Activated CD4-positive, CD25-positive, alpha-beta regulatory T cell (primary cell): ENCODE results near the gene NPM3.

Experiments
- DNase-seq, 4 experiments: peaks; one replicate each; lab custom pipeline; 2025; lab: John Stamatoyannopoulos, UW

NPM3 gene, protein sequence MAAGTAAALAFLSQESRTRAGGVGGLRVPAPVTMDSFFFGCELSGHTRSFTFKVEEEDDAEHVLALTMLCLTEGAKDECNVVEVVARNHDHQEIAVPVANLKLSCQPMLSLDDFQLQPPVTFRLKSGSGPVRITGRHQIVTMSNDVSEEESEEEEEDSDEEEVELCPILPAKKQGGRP

DNA sequence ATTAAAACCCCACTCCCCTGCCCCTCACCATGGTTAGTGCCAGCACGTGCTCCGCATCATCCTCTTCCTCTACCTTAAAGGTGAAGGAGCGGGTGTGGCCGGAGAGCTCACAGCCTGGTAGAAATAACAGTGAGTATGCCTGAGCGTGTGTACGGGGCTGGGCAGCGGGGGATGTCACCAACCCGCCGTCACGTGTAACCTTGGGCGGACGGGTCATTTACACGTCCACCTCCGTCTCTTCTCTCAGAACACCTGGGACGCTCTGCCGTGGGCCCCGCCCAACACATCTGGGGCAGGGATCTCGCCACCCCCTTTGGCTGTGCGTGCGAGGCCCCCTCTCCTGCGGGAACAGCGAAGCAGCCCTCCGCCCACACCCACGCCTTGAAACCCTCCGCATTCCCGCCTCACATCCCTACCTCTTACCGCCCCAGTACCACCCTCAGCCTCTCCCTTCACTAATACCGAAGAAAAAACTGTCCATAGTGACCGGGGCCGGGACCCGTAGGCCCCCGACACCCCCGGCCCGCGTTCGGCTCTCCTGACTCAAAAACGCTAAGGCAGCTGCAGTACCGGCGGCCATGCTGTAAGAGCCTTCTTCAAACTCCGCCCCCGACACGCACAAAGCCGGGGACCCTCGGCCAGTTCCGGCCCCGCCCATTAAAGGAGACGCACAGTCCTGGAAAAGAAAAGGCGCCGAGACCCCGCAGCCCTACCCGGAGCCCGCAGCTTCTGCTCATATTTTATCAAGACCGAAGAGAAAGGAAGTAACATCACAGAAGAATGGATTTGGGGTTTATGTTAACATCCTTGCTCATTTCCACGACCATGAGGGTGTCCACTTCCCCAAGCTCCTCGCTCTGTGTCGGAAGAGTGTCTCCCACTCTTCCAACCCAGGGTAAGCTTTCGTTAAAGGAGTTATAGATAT lies at the start of gene NPM3:
NPM3 (minus strand) TSS at position 636 of the 925 bp plus-strand sequence; CDS start at position 580, 56 bp downstream.
- DNase-seq, result peak; percentile 57 to 76 (median 64)

DNA sequence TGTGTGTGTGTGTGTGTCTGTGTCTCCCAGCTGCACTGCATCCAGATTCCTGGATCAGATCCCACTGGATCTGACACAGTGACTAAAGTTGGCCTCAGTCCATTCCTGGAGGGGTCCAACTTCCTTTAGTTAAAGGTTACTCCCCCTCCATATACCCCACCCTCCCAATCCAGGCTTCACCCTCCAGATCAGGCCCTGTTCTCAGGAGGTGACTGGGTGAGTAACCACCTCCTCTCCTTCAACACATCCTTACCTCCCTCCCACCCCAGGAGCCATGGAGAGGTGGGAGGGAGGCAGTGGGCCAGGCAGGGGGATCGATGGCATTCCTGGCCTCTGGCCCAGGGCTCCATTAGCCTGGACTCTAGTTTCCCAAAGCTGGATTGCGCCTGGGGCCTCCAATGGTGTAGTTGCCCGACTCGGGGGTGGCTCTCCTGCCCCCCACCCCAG lies 49.1 kb upstream of the NPM3 start:
- DNase-seq, result no peak

DNA sequence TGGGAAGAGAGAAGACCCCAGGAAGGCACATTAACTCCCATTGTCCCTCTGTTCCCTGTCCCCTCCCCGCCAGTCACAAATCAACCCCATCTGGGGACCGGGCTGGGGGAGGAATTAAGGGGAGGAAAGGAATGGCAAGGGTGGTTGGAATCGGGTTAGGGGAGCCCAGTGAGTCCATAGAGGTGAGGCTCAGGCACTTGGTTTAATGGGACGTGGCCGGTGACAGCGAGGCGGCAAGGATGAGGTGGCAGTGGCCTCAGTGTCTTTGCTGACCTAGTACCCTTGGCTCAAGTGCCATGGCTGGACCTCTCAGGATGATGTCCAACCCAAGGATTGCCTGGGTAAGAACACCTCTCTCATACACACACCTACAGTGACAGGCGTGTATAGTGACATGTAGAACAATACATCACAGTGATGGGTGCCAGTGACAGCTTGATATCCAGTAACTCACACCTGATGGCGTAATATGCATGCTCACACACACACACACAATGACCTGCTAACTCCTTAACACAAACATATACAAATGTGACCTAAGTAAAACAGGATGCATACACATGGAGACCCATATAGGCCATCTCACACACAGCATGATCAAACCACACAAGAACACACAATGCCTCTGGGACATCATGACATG lies 48.0 kb upstream of the NPM3 start:
- DNase-seq, result no peak

DNA sequence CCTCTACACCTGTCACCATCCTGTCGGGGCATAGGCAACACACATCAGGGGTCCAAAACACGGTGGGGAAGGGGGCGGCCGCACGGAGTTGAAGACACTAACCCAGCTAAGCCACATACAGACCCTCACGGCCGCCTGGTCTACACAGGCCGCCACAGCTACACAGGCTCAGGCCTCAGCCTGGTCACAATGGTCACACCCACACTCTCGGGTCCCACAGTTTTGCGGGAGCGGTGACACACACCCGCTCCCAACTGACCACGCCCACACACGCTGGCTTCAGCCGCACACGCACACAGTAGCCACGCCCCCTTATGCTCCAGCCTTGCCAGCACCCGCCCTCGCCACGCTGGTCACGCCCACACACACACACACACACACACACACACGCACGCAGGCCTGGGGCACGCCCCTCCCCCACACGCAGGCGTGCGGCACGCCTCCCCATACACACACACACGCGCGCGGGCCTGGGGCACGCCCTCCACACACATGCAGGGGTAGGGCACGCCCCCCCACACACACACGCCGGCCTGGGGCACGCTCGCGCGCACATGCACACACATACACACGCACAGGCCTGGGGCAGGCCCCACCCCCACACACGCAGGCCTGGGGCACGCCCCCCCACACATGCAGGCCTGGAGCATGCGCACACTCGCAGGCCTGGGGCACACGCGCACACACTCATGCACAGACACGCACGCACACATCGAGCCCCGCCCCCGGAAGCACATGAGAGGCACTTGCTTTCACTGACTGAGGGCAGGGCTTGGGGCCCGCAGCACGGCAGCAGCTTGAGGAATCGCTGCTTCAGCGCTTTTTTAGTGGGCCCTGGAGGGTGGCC lies 47.3 kb upstream of the NPM3 start:
- DNase-seq, result peak; percentile 87 to 97 (median 90)

DNA sequence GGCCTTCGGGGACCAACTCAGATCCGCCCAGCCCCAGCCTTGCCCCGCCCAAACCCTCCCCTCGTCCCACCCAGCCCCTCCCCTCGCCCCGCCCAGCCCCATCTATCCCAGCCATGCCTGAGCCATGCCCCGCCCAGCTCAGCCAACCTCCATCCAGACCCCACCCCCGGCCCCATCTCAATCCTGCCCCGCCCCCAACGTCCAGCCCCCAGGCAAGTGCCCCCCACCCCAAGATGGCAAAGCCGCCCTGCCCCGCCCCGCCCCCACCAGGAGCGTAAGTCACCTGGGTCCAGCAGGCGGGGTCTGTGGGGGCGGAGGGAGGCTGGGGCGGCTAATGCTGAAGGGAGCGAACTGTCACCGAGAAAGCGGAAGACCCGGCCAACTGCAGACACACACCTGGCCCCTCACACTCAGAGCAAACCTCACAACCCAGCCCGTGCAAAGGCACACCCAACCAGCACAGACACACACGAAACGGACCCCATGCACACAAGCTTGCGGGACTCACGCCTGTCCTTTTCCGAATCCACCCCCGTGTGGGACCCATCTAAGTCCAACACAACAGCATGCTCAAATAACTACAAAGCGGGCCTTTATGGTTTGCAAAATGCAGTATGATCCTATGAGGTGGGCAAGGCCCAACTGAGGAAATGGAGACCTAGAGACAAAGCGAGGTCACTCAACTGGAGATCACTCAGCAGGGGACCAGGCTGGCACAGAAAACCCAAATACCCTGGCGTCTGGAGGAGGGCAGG lies 46.5 kb upstream of the NPM3 start:
- DNase-seq, result peak; percentile 26 to 55 (median 52)

DNA sequence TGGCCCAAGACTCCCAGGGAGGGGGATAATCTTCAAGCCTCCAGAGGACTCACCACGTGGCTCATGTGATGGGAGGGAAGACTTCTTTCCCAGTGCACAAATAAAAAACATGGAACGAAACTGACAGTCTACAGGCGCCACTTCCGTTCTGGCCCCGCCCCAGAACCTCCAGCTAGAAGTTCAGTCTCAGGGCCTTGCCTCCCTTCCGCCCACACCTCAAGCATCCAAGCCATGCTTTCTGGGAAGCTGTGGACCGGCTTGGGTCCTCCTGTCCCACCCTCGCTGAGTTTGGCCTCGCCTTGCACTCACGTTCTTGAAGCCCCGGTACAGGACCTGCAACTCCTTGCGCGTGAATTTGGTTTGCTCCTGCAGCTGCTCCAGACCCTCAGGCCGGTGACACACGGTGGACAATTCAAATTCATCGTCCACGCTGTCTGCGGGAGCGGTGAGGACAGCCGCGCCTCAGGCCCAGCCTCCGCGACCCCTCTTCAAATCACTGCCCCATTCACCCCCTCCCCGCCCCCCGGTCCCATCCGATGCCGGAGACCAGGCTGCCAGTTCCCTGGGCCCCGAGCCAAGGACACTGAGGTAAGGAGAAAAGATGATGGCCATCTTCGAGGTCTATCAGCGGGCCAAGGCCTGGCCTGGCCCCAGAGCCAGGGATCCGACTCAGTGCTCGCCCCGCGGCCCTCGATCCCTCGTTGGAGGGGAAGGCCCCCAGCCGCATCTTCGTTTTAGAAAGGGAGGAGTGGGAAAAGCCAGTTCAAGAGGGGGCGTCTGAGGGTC lies 45.7 kb upstream of the NPM3 start:
- DNase-seq, result no peak

DNA sequence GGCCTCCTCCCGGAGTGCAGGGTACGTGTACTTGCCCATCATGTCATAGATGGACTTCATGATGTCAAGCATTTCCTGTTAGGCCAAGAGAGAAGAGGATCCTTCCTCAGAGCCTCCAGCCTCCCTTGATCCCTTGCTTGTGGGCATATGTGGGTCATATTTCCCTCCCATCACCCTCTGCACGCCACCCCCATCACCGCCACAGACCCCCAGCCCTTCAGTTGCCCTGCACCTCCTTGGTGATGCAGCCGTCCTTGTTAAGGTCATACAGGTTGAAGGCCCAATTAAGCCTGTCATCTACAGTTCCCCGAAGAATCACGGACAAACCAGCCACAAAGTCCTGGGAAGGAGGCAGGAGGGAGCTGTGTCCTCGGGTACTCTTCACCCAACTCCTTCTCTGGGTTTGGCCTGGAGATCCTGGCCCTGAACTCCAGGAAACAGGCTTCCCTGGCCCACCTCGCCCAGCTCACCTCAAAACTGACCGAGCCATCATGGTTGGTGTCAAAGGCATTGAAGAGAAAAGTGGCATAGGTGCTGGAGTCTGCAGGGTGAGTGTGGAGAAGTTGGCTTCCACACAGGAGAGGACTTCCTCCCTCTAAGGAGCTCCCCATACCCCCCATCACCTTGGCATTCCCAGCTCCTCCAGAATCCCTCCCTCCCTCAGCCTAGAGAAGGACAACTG lies 44.8 kb upstream of the NPM3 start:
- no peak for DNase-seq

DNA sequence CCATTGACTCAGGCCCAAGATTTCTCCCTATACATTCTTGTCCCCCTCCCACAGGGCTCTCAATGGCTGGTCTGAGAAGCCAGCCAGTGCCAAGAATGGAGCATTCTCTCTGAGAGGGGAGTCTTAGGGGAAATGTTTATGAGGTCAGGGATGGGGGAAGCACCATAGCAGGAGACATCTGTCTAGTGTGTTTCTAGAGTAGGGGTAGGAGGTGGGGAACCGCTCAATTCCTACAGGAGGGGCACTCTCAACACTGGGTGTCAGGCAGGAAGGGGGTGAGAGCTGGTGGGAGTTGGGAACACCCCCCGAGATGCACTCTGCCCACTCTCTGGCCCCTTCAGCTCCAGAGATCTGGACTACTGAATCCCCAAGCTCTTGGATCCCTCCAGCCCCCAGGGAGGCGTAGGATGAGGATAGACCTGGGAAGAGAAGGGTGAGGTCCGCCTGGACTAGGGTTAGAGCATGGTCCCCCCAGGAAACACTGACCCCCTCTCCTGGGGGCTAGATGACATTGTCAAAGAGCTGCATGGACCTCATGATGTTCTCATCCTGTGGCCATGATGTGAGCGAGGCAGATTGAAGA lies 43.7 kb upstream of the NPM3 start:
- DNase-seq, result no peak

DNA sequence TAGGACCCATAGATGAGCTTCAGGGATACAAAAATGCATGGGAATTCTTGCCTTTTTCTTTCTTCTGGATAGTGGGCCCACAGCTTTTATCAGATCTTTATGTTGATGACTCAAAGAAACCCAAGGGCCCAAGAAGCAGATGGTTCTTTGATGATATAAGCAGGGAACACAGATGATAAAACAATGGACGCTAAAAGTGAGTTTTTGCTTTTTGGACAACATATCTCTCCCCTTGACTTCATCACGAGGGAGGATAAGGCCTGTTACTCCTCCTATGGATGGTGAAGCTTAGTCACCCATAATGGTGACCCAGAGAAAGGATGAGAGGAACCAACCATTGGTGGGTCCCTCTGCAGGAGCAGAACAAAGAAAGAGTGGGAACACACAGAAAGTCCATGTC lies 41.5 kb upstream of the NPM3 start:
- DNase-seq, result no peak

DNA sequence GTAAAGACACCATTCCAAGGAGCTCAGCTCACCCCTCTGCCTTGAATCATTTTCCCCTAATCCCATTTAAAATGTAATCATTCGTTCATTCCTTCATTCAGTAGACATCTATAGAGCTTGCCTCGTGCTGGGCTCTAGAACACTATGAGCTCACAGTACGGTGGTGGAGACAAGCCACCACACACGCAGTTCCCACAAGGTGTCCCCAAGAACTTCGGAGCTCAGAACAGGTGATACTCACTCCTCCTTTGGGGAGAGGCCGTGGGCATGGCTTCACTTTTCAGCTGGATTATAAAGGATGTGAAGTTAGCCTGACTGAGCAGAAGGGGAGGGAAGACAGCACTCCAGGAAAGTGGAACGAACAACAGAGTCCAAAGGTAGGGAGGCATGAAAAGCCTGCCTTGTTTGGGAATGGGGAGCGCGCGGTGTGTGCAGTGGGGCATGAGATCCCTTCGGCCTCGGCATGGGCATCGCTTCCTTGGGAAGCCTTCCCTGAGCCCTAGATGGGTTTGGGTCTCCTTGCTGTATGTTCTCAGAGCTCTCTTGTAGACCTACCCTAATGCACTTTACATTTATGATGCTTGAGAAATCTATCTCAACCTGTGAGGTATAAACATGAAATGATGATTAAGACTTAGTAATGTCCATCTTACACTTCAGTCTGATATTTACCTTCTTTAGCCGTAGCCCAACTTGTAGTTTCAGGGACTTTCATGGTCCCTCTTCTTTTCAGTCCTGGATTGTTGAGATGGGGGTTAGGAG lies 35.8 kb upstream of the NPM3 start:
- no peak for DNase-seq

DNA sequence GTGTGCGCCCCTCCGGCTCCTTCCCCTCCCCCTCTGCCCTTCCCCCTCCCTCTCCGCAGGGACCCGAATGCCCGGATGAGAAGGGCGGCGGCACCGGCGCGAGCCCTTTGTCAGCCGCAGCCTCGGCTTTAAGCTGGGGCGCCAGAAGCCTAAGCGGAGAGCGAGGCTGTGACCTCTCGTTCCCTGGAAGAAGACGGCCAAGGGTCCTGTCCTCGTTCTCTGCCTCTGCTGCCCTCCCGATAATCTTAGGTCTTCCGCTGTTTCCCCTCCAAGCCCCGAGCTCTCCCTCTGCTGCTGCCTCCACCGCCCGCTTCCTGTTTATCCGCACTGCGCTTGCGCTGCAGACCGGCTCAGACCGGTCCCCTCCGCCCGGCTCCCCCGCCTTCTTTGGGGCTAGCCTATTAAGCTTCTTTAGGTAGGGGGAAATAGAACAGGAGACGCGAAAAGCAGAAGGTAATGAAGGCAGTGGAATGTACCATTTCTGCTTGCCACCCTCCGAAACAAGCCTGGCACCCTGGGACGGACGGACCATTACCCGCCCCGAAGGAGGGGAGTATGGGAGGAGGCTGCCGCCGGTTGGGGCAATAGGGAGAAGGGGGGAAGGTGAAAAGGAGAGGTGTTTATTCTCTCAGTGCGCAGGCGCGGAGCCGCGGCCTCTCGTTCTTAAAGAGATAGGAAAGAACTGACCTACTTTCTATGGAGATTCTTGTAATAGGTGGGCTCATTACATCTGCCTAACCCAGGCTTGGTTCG lies 35.0 kb upstream of the NPM3 start, which contains the start of gene OGA:
OGA (minus strand) TSS at position 326 of the 753 bp plus-strand sequence. CDS start 422 bp downstream, outside the sequence.
- DNase-seq, result peak; percentile 99 to 100 (median 100)

DNA sequence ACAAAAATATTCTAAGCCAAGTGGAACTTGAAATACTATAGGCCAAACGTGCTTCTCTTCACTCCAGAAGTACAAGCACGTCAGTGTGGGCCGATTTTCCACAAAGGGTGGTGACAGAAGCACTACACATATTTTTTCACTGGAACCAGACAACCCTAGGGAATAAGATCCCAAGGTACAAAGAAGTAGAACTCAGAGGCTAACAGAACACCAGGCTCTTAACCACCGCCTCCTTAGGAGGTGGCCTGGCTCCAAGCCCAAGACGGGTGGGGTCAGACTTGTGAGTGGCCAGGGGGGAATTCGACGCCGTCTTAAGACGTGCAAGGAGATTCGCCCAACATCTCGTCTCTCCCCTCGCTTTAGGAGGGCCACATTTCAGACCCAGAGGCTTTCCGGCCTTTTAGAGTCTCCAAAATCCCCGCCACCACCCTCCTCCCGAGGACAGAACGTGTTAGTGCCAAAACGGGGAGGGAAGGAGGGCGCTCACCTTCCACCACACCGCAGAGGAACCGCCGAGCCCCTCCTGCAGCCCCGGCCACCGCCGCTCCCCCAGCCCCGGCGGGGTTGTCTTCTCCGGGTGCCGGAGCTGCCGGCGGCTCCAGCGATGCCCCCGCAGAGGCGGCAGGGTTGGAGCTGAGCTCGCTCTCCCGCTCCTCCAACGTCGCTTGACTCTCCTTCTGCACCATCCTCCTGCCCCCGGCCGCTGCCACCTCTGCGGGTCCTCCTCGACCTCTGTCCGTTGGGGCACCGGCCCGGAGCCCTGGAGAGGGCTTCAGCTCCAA lies 34.3 kb upstream of the NPM3 start:
- peak in 2 of 4 experiments; percentile 31 to 40 for DNase-seq

DNA sequence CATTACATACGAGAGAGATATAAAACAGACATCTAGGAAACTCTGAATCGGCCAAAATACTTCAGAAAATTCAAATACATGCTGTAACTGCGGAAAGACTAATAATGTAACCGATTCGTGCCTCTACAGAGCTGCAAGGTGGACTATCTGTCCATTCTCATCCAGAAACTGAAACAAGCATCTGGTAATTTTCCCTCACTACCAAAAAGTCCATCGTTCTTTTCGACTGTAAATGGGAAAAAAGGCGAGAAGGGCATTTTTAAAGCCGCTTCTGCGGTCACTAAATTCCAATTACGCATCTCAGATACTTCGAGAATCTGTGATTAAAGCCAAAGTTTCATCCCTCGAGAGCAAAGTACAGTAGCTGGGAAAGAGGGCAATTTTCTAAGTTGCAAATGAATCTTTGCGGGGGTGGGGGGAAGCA lies 33.7 kb upstream of the NPM3 start:
- DNase-seq, result no peak

DNA sequence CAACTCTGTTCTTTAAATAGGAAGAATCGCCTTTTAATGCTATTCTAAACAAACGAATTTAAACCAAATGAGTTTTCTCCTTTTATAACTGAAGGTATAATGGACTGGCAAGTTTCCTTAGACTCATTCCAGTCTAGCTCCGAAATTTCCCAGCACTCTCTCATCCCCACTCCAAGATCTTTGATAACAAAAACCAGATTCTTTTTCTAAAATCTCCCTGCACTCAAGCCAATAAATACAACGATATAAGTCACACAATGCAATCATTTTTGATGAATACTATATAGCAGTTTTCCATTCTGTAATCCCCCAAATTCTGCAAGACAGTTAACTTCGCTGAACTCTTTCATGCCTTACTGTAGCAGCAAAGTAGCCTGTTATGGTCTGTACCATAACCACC lies 33.1 kb upstream of the NPM3 start:
- no peak for DNase-seq

DNA sequence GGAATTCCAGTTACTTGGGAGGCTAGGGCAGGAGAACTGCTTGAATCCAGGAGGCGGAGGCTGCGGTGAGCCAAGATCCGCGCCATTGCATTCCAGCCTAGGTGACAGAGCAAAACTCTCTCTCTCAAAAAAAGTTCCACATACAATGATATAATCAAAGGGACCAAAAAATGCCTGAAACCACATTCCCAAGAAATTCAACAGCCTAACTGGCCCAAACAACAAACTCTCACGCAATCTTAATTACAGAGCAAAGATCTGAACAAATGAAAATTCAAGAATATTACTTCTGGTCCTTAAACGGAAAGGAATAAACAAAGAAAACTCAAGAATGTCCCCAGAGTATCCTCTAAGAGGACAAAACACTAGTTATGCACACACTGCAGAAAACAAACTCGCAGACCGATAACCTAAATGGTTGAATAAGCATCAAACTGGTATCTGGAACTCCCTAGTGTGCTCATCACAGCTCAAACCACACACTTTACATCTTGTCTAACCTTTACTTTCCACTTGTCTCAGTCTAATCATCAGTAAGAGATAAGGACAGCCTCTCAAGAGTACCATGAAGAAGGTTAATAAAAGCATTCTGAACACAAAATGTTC lies 31.3 kb upstream of the NPM3 start:
- DNase-seq, result no peak

DNA sequence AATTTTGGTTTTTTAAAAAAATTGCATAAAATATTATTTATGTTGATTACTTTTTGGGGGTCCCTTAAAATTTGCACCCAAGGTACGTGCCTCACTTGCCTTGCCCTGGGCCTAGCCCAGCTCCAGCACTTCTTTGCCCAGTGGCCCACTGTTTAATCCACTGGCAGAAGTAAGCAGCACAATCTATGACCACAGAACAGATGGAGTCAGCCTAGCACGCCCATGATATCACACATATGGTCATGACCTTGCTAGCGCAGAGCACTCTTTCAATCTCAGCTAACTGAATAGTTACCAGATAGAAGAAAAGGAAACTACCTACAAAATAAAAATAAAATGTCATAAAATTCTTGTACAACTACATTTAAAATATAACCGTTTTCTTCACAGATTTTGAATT lies 29.4 kb upstream of the NPM3 start:
- no peak for DNase-seq
